OCI-LY3 (cell line): Measurements from ENCODE around the gene TGM4.

Experiments
- H2AFZ ChIP-seq: fragments of 200-600, 300-600 bp; shearing (Covaris generic); 2 replicates; pipeline ENCODE4 v1.6.0; 2014; ENCODE audit warnings: antibody characterized with exemption, low read depth, low read length
- H3K27ac ChIP-seq: fragments of 200-600, 300-600 bp; sonication (generic); 2 replicates; pipeline ENCODE4 v1.5.1; 2014; ENCODE audit warnings: mild to moderate bottlenecking, low read length, moderate library complexity, mixed read lengths
- H3K27me3 ChIP-seq: fragments of 200-600, 300-600 bp; sonication (generic); 2 replicates; pipeline ENCODE4 v1.6.1; 2014; ENCODE audit warnings: low read depth, low read length, mixed read lengths
- H3K36me3 ChIP-seq: fragments of 200-600, 300-600 bp; sonication (generic); replicated peaks from 2 replicates; pipeline ENCODE3; 2014; ENCODE audit warnings: low read depth, low read length, mixed read lengths
- H3K4me1 ChIP-seq: fragments of 300-600, 200-600 bp; sonication (generic); 2 replicates; pipeline ENCODE4 v1.6.1; 2014; ENCODE audit warnings: low read length, mixed read lengths
- H3K4me2 ChIP-seq: fragments of 200-600, 300-600 bp; sonication (generic); 2 replicates; pipeline ENCODE4 v1.6.1; 2014; ENCODE audit warnings: low read length, mixed read lengths
- H3K4me3 ChIP-seq: fragments of 300-600, 200-600 bp; sonication (generic); 2 replicates; pipeline ENCODE4 v1.5.1; 2014; ENCODE audit warnings: antibody characterized with exemption, mild to moderate bottlenecking, low read length, moderate library complexity
- H3K79me2 ChIP-seq: fragments of 300-600, 200-600 bp; shearing (Covaris generic); 2 replicates; pipeline ENCODE4 v1.6.1; 2014; ENCODE audit warnings: mild to moderate bottlenecking, low read length, mixed read lengths
- H3K9ac ChIP-seq: fragments of 300-600, 200-600 bp; shearing (Covaris generic); 2 replicates; pipeline ENCODE4 v1.6.0; 2014; ENCODE audit warnings: mild to moderate bottlenecking, low read length, moderate library complexity
- H3K9me3 ChIP-seq: fragments of 200-600, 300-600 bp; shearing (Covaris generic); 2 replicates; pipeline ENCODE4 v1.6.1; 2014; ENCODE audit warnings: low read length, mixed read lengths; ENCODE audit not compliant: insufficient read depth
- H4K20me1 ChIP-seq: fragments of 200-600, 300-600 bp; sonication (generic); 2 replicates; pipeline ENCODE4 v1.6.1; 2016; ENCODE audit warnings: low read length, mixed read lengths; ENCODE audit not compliant: insufficient read depth
- EZH2phosphoT487 ChIP-seq: fragments of 200-600 bp; shearing (Covaris generic); IDR thresholded peaks from 2 replicates; pipeline ENCODE4 v1.6.1; 2018; ENCODE audit warnings: antibody characterized with exemption, mixed run types, low read depth
- TF ChIP-seq, protein P1 (sequence below): fragments of 200-600, 300-600 bp; sonication (generic); IDR thresholded peaks from 2 replicates; pipeline ENCODE4 v1.5.1; 2014; ENCODE audit warnings: antibody characterized with exemption, low read length, low read depth

The TGM4 gene

DNA sequence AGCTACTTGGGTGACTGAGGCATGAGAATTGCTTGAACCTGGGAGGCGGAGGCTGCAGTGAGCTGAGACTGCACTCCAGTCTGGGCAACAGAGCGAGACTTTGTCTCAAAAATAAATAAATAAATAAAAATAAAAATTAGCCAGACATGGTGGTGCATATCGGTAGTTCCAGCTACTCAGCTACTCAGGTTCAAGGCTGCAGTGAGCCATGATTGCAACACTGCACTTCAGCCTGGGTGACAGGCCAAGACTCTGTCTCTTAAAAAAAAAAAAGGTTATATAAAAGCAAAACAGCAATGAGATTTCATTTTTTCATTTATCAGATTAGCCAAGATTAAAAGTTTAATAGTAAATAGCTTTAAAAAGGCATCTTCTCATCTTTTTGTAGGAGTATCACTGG is 2.9 kb downstream of the TGM4 start:
- TF ChIP-seq, protein P1, sequence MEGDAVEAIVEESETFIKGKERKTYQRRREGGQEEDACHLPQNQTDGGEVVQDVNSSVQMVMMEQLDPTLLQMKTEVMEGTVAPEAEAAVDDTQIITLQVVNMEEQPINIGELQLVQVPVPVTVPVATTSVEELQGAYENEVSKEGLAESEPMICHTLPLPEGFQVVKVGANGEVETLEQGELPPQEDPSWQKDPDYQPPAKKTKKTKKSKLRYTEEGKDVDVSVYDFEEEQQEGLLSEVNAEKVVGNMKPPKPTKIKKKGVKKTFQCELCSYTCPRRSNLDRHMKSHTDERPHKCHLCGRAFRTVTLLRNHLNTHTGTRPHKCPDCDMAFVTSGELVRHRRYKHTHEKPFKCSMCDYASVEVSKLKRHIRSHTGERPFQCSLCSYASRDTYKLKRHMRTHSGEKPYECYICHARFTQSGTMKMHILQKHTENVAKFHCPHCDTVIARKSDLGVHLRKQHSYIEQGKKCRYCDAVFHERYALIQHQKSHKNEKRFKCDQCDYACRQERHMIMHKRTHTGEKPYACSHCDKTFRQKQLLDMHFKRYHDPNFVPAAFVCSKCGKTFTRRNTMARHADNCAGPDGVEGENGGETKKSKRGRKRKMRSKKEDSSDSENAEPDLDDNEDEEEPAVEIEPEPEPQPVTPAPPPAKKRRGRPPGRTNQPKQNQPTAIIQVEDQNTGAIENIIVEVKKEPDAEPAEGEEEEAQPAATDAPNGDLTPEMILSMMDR = no peak
- TF ChIP-seq EZH2phosphoT487 = no peak
- no peaks in the 10 kb centered on the region for H3K36me3 ChIP-seq
- no peaks in the 10 kb centered on the region for H4K20me1 ChIP-seq
- H3K4me2 ChIP-seq = no peak overlapping the region
- H3K27ac ChIP-seq = no peak overlapping the region
- H3K79me2 ChIP-seq = no peaks in the 10 kb centered on the region
- no peaks in the 10 kb centered on the region for H3K4me1 ChIP-seq
- H2AFZ ChIP-seq = no peak overlapping the region
- no peaks in the 10 kb centered on the region for H3K27me3 ChIP-seq
- no peak overlapping the region for H3K4me3 ChIP-seq
- no peaks in the 10 kb centered on the region for H3K9me3 ChIP-seq
- H3K9ac ChIP-seq = no peak overlapping the region

- no peak for TF ChIP-seq EZH2phosphoT487
- TF ChIP-seq, protein P1 = no peak
- H3K4me2 ChIP-seq = no peak overlapping the region
- H3K9ac ChIP-seq = no peak overlapping the region
- no peaks in the 10 kb centered on the region for H3K9me3 ChIP-seq
- H3K27me3 ChIP-seq = peaks cover 7% of the 10 kb centered on the region; the same call in 1 of the 2 replicates
- no peaks in the 10 kb centered on the region for H3K4me1 ChIP-seq
- no peaks in the 10 kb centered on the region for H4K20me1 ChIP-seq
- H2AFZ ChIP-seq = no peak overlapping the region
- H3K27ac ChIP-seq = no peak overlapping the region
- no peak overlapping the region for H3K4me3 ChIP-seq
- H3K36me3 ChIP-seq = no peaks in the 10 kb centered on the region
- no peaks in the 10 kb centered on the region for H3K79me2 ChIP-seq
These were observed 5.9 kb downstream of the TGM4 start for GRCh38 chr3:44880284-44880683.

DNA sequence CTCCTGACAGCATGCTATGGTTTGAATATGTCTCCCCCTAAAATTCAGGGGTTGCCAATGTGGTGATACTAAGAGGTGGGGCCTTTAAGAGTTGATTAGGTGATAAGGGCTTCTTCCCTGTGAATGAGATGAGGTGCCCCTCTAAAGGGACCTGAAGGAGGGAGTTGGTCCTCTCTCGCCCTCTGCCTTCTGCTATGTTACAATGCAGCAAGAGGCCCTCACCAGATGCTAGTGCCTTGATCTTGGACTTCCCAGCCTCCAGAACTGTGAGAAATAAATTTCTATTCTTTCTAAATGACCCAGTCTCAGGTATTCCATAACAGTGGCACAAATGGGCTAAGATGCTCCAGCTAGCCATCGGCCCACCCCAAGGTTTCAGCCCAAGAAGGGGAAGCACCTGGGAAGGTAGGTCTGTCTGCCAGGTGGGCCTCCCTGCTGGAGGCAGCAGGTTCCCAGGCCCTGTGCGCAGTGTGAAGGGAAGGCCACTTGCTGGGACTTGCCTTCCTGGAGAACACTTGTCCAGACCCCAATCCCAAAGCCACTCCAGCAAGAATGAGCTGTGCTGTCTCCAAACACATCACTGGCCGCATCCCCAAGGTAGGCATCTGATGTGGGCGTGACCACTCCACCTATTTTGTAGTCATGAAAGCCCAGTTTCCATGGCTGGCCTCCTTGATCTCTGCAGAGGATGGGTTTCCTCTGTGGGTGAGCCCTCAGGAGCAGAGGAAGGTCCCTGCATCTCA is 9.0 kb downstream of the TGM4 start:
- H3K79me2 ChIP-seq = no peaks in the 10 kb centered on the region
- H3K27me3 ChIP-seq = peaks cover 10% of the 10 kb centered on the region; the same call in 1 of the 2 replicates
- H4K20me1 ChIP-seq = no peaks in the 10 kb centered on the region
- H2AFZ ChIP-seq = no peak overlapping the region
- H3K36me3 ChIP-seq = no peaks in the 10 kb centered on the region
- TF ChIP-seq EZH2phosphoT487 = no peak
- TF ChIP-seq, protein P1 = peak; percentile 30
- H3K4me2 ChIP-seq = no peak overlapping the region
- H3K4me1 ChIP-seq = no peaks in the 10 kb centered on the region
- no peak overlapping the region for H3K27ac ChIP-seq
- no peaks in the 10 kb centered on the region for H3K9me3 ChIP-seq
- H3K9ac ChIP-seq = no peak overlapping the region
- no peak overlapping the region for H3K4me3 ChIP-seq

GRCh38 chr3:44883999-44884431 is 9.6 kb downstream of the TGM4 start:
- peaks cover 10% of the 10 kb centered on the region; the same call in 1 of the 2 replicates for H3K27me3 ChIP-seq
- H3K4me1 ChIP-seq = no peaks in the 10 kb centered on the region
- no peaks in the 10 kb centered on the region for H3K36me3 ChIP-seq
- TF ChIP-seq, protein P1 = no peak
- no peak for TF ChIP-seq EZH2phosphoT487
- H2AFZ ChIP-seq = no peak overlapping the region
- H3K4me2 ChIP-seq = no peak overlapping the region
- H3K9ac ChIP-seq = no peak overlapping the region
- H3K79me2 ChIP-seq = no peaks in the 10 kb centered on the region
- no peak overlapping the region for H3K27ac ChIP-seq
- no peak overlapping the region for H3K4me3 ChIP-seq
- no peaks in the 10 kb centered on the region for H3K9me3 ChIP-seq
- H4K20me1 ChIP-seq = no peaks in the 10 kb centered on the region
